H1 (cell line): ENCODE data around the gene GRAMD1B. TPM values are rescaled to one million over a fixed set of nuclear protein-coding genes. Genes with fewer than 3 reads are reported as not detected.

Experiments
- ASH2L ChIP-seq: fragments of 200-600, 300-600 bp; sonication (generic); IDR thresholded peaks from one replicate; pipeline ENCODE4 v1.7.1; 2017; ENCODE audit warnings: low read length
- BACH1 ChIP-seq: IDR thresholded peaks from 2 replicates; pipeline ENCODE4 v1.6.1; 2012; ENCODE audit warnings: low read length, improper control_type of control experiment
- CTCF ChIP-seq, 3 experiments: IDR thresholded peaks; 1 replicate in 2 of 3; 2 replicates in 1 of 3; pipeline versions ENCODE4 v1.5.1 to v1.6.1; 2011; ENCODE audit warnings: low read length in 3 of 3, mild to moderate bottlenecking in 3 of 3, inconsistent platforms in 2 of 3, low read depth in 1 of 3, moderate library complexity in 1 of 3; ENCODE audit not compliant: insufficient read depth in 1 of 3; ENCODE audit errors: control extremely low read depth in 1 of 3
- GABPA ChIP-seq: IDR thresholded peaks from 2 replicates; pipeline ENCODE4 v1.6.1; 2011; ENCODE audit warnings: mild to moderate bottlenecking, low read length, moderate library complexity, borderline replicate concordance; ENCODE audit not compliant: insufficient read depth
- RAD21 ChIP-seq, 2 experiments: IDR thresholded peaks in 1 of 2; conservative IDR thresholded peaks in 1 of 2; 2 replicates each; pipeline ENCODE4 v1.6.1; 2011; ENCODE audit warnings: low read depth in 2 of 2, low read length in 2 of 2, improper control_type of control experiment in 1 of 2, inconsistent platforms in 1 of 2, mild to moderate bottlenecking in 1 of 2, moderate library complexity in 1 of 2
- SP4 ChIP-seq: IDR thresholded peaks from 2 replicates; pipeline ENCODE4 v1.6.1; 2012; ENCODE audit warnings: low read length, inconsistent platforms
- polyA plus RNA-seq, 7 experiments: library from polyadenylated mRNA; depleted of rRNA in 3 of 7; stranded (reverse) in 5 of 7; unstranded in 2 of 7; fragments of >200 nt in 5 of 7; fragments of 200-250 nt in 2 of 7; gene quantifications; 1 replicate in 5 of 7; 2 replicates in 1 of 7; 4 replicates in 1 of 7; pipeline versions ENCODE4 v1.2.1 to v1.2.3, GENCODE V29; 2011 to 2013; ENCODE audit warnings: missing spikeins in 2 of 7, mixed read lengths in 2 of 7
- total RNA-seq: library from RNA; stranded (reverse); fragmentation: NEBNext Ultra II Directional; extraction: Animal tissue kit (Norgen Biotek cat#: 25700); gene quantifications from 2 replicates; pipeline ENCODE4 v1.2.1, GENCODE V29; 2021

GRAMD1B gene
- total and polyA plus RNA-seq, 2 of the 8 experiments (the other 6 are each of a cell fraction or from before 2014, with no cell fraction given): 10.1 to 21.2 TPM

GRCh38 chr11:123448823-123449222 lies 18.8 kb downstream of the GRAMD1B start (continued):
- TF ChIP-seq CTCF (IDR thresholded peaks at IDR 0.05; ENCODE audit: control extremely low read depth in 1 of 3, insufficient read depth in 1 of 3, low read depth in 1 of 3, low read length in 3 of 3): no peak
- TF ChIP-seq ASH2L: no peak
- no peak for TF ChIP-seq GABPA
- no peak for TF ChIP-seq SP4
- TF ChIP-seq RAD21 (IDR thresholded peaks at IDR 0.05 in 1 of 2, conservative IDR thresholded peaks at IDR 0.05 in 1 of 2; ENCODE audit: low read depth in 2 of 2, low read length in 2 of 2): no peak
- no peak for TF ChIP-seq BACH1
